Naive B cell (primary cell): Measurements from ENCODE around the gene PPM1E. TPM values are rescaled to one million over a fixed set of nuclear protein-coding genes. Genes with fewer than 3 reads are reported as not detected.

ENCODE experiments used
- ATAC-seq, 2 donors: fragments of 150-1000 bp; cut with Tn5 transposase; 2 replicates each; pipeline ENCODE4 v1.10.0; 2021; ENCODE audit warnings: low read depth in 2 of 2, mild to moderate bottlenecking in 2 of 2, moderate library complexity in 2 of 2
- DNase-seq: peaks from one replicate; pipeline ENCODE4 v3.0.0; 2022
- H3K27ac Mint-ChIP-seq, 6 donors: one replicate each; pipeline ENCODE4 v1.8.0; 2020 to 2022; ENCODE audit warnings: mild to moderate bottlenecking in 6 of 6, mixed read lengths in 6 of 6, moderate library complexity in 5 of 6, inconsistent platforms in 2 of 6
- H3K27me3 Mint-ChIP-seq, 3 donors: one replicate each; pipeline ENCODE4 v1.8.0; 2021 to 2022; ENCODE audit warnings: mixed read lengths in 3 of 3, mild to moderate bottlenecking in 1 of 3
- H3K36me3 Mint-ChIP-seq, 2 donors: one replicate each; pipeline ENCODE4 v1.8.0; 2020 to 2022; ENCODE audit warnings: mixed read lengths in 2 of 2, inconsistent platforms in 1 of 2, mild to moderate bottlenecking in 1 of 2
- H3K4me1 Mint-ChIP-seq, 3 donors: one replicate each; pipeline ENCODE4 v1.8.0; 2020 to 2022; ENCODE audit warnings: mixed read lengths in 3 of 3, inconsistent platforms in 1 of 3, mild to moderate bottlenecking in 1 of 3, moderate library complexity in 1 of 3
- H3K4me3 Mint-ChIP-seq, 8 donors: one replicate each; pipeline ENCODE4 v1.8.0; 2020 to 2022; ENCODE audit warnings: mild to moderate bottlenecking in 8 of 8, mixed read lengths in 8 of 8, moderate library complexity in 8 of 8, inconsistent platforms in 2 of 8
- H3K9me3 Mint-ChIP-seq, 7 donors: one replicate each; pipeline ENCODE4 v1.8.0; 2020 to 2022; ENCODE audit warnings: mixed read lengths in 7 of 7, mild to moderate bottlenecking in 5 of 7, inconsistent platforms in 2 of 7, moderate library complexity in 1 of 7
- polyA plus RNA-seq, 6 donors: library from polyadenylated mRNA; unstranded; fragments of 300-500 nt; fragmentation: Illumina TruSeq; gene quantifications; one replicate each; pipeline ENCODE4 v1.2.3, GENCODE V29; 2021; ENCODE audit warnings: low read depth in 6 of 6

PPM1E gene
- polyA plus RNA-seq, 6 donors from 2014 or later = 0.04 to 0.08 TPM; not detected in 4

- ATAC-seq (peak; percentile 99 to 100), DNase-seq (peak; percentile 87)
- peak overlapping the region; percentile 77 to 89 (median 82) for H3K4me3 Mint-ChIP-seq
- peaks cover 7 to 24% (median 22%) of the 10 kb centered on the region in 3 donors for H3K4me1 Mint-ChIP-seq
- H3K9me3 Mint-ChIP-seq = no peaks in the 10 kb centered on the region
- H3K27me3 Mint-ChIP-seq = no peaks in the 10 kb centered on the region
- peak overlapping the region; percentile 97 to 100 (median 98) for H3K27ac Mint-ChIP-seq
- peaks cover 0 to 10% of the 10 kb centered on the region in 2 donors for H3K36me3 Mint-ChIP-seq
Observed at GRCh38 chr17:59001158-59001814, 245.6 kb downstream of the PPM1E start.

- Mint-ChIP-seq H3K4me3 (peak overlapping the region in 3 of 8 donors; percentile 77 to 84 (median 82)), H3K4me1 (peaks cover 7 to 24% (median 22%) of the 10 kb centered on the region in 3 donors), H3K27ac (peak overlapping the region; percentile 97 to 100 (median 98)), H3K9me3 (no peaks in the 10 kb centered on the region), H3K27me3 (no peaks in the 10 kb centered on the region), H3K36me3 (peaks cover 0 to 10% of the 10 kb centered on the region in 2 donors)
- DNase-seq (no peak), ATAC-seq (no peak)
Observed at GRCh38 chr17:59002126-59002525, 246.5 kb downstream of the PPM1E start.

GRCh38 chr17:59002848-59003247 is 247.2 kb downstream of the PPM1E start:
- DNase-seq (no peak), ATAC-seq (no peak)
- H3K4me3 Mint-ChIP-seq = peak overlapping the region in 1 of 8 donors; percentile 60
- H3K27ac Mint-ChIP-seq = peak overlapping the region in 4 of 6 donors; percentile 65 to 98 (median 89)
- peaks cover 0 to 10% of the 10 kb centered on the region in 2 donors for H3K36me3 Mint-ChIP-seq
- no peaks in the 10 kb centered on the region for H3K9me3 Mint-ChIP-seq
- peaks cover 7 to 24% (median 22%) of the 10 kb centered on the region in 3 donors for H3K4me1 Mint-ChIP-seq
- H3K27me3 Mint-ChIP-seq = no peaks in the 10 kb centered on the region

- peak overlapping the region in 1 of 6 donors; percentile 47 for H3K27ac Mint-ChIP-seq
- ATAC-seq (no peak), DNase-seq (no peak)
- no peaks in the 10 kb centered on the region for H3K9me3 Mint-ChIP-seq
- no peaks in the 10 kb centered on the region for H3K27me3 Mint-ChIP-seq
- H3K36me3 Mint-ChIP-seq = peaks cover 0 to under 1% of the 10 kb centered on the region in 2 donors
- no peak overlapping the region for H3K4me3 Mint-ChIP-seq
- peaks cover 7 to 24% (median 22%) of the 10 kb centered on the region in 3 donors for H3K4me1 Mint-ChIP-seq
Observed at GRCh38 chr17:59003860-59004259, 248.2 kb downstream of the PPM1E start.

- Mint-ChIP-seq H3K4me3 (peak overlapping the region in 1 of 8 donors; percentile 16), H3K27ac (peak overlapping the region in 5 of 6 donors; percentile 24 to 93 (median 48)), H3K27me3 (no peaks in the 10 kb centered on the region), H3K9me3 (no peaks in the 10 kb centered on the region), H3K36me3 (no peaks in the 10 kb centered on the region), H3K4me1 (peaks cover 5 to 24% (median 20%) of the 10 kb centered on the region in 3 donors)
- DNase-seq (peak; percentile 57), ATAC-seq (peak in 1 of 2 donors; percentile 15)
Observed at GRCh38 chr17:59004338-59005111, 248.9 kb downstream of the PPM1E start.

- Mint-ChIP-seq H3K4me3 (no peak overlapping the region), H3K9me3 (no peaks in the 10 kb centered on the region), H3K27me3 (no peaks in the 10 kb centered on the region), H3K36me3 (peaks cover 0 to 5% of the 10 kb centered on the region in 2 donors), H3K4me1 (peaks cover 0 to 6% (median 3%) of the 10 kb centered on the region in 3 donors), H3K27ac (peak overlapping the region in 2 of 6 donors; percentile 40 to 47)
- no peak for ATAC-seq
- DNase-seq = no peak
Observed at GRCh38 chr17:59007995-59008394, 252.3 kb downstream of the PPM1E start.

GRCh38 chr17:59008737-59009136 is 253.1 kb downstream of the PPM1E start:
- Mint-ChIP-seq H3K36me3 (peaks cover 0 to 8% of the 10 kb centered on the region in 2 donors), H3K27me3 (no peaks in the 10 kb centered on the region), H3K27ac (no peak overlapping the region), H3K4me1 (peaks cover 0 to 6% (median 3%) of the 10 kb centered on the region in 3 donors), H3K4me3 (no peak overlapping the region), H3K9me3 (no peaks in the 10 kb centered on the region)
- ATAC-seq = no peak
- no peak for DNase-seq

- DNase-seq (no peak), ATAC-seq (no peak)
- H3K27me3 Mint-ChIP-seq = no peaks in the 10 kb centered on the region
Observed at GRCh38 chr17:59010026-59010425, 254.4 kb downstream of the PPM1E start.

GRCh38 chr17:59011975-59012374 is 256.3 kb downstream of the PPM1E start:
- no peak for DNase-seq
- Mint-ChIP-seq H3K4me1 (no peaks in the 10 kb centered on the region), H3K27me3 (no peaks in the 10 kb centered on the region), H3K36me3 (peaks cover 0 to 14% of the 10 kb centered on the region in 2 donors), H3K27ac (no peak overlapping the region), H3K9me3 (no peaks in the 10 kb centered on the region), H3K4me3 (no peak overlapping the region)
- ATAC-seq = no peak

More at GRCh38 chr17:59010026-59010425, 254.4 kb downstream of the PPM1E start:
- H3K9me3 Mint-ChIP-seq = no peaks in the 10 kb centered on the region
- H3K27ac Mint-ChIP-seq = peak overlapping the region in 1 of 6 donors; percentile 72
- peaks cover 0 to under 1% (median 0%) of the 10 kb centered on the region in 3 donors for H3K4me1 Mint-ChIP-seq
- H3K4me3 Mint-ChIP-seq = no peak overlapping the region
- H3K36me3 Mint-ChIP-seq = peaks cover 0 to 14% of the 10 kb centered on the region in 2 donors

- H3K4me1 Mint-ChIP-seq = no peaks in the 10 kb centered on the region
- peaks cover 0 to 6% (median 0%) of the 10 kb centered on the region in 7 donors for H3K9me3 Mint-ChIP-seq
- H3K27ac Mint-ChIP-seq = peak overlapping the region in 1 of 6 donors; percentile 74
- ATAC-seq = no peak
- DNase-seq = no peak
- no peaks in the 10 kb centered on the region for H3K27me3 Mint-ChIP-seq
- H3K4me3 Mint-ChIP-seq = no peak overlapping the region
- peaks cover 0 to 10% of the 10 kb centered on the region in 2 donors for H3K36me3 Mint-ChIP-seq
Observed at GRCh38 chr17:59018019-59018418, 262.4 kb downstream of the PPM1E start.

GRCh38 chr17:59024916-59025315 is 269.3 kb downstream of the PPM1E start:
- Mint-ChIP-seq H3K27ac (no peak overlapping the region), H3K9me3 (peaks cover 0 to 6% (median 0%) of the 10 kb centered on the region in 7 donors), H3K36me3 (peaks cover 0 to 8% of the 10 kb centered on the region in 2 donors), H3K4me3 (no peak overlapping the region), H3K27me3 (no peaks in the 10 kb centered on the region), H3K4me1 (peaks cover 6 to 12% (median 7%) of the 10 kb centered on the region in 3 donors)
- no peak for ATAC-seq
- no peak for DNase-seq

GRCh38 chr17:59026176-59026939 is 270.7 kb downstream of the PPM1E start:
- Mint-ChIP-seq H3K27ac (peak overlapping the region in 4 of 6 donors; percentile 6 to 42 (median 22)), H3K9me3 (peaks cover 0 to 3% (median 0%) of the 10 kb centered on the region in 7 donors), H3K4me1 (peaks cover 6 to 12% (median 7%) of the 10 kb centered on the region in 3 donors), H3K4me3 (no peak overlapping the region), H3K36me3 (peaks cover 0 to 8% of the 10 kb centered on the region in 2 donors), H3K27me3 (no peaks in the 10 kb centered on the region)
- DNase-seq (no peak), ATAC-seq (no peak)

- no peak for ATAC-seq
- no peak for DNase-seq
- peak overlapping the region in 4 of 6 donors; percentile 29 to 90 (median 83) for H3K27ac Mint-ChIP-seq
- H3K9me3 Mint-ChIP-seq = no peaks in the 10 kb centered on the region
- H3K4me1 Mint-ChIP-seq = peaks cover 6 to 12% (median 7%) of the 10 kb centered on the region in 3 donors
- H3K27me3 Mint-ChIP-seq = no peaks in the 10 kb centered on the region
- no peak overlapping the region for H3K4me3 Mint-ChIP-seq
- peaks cover 4 to 8% of the 10 kb centered on the region in 2 donors for H3K36me3 Mint-ChIP-seq
Observed at GRCh38 chr17:59027750-59028149, 272.1 kb downstream of the PPM1E start.
